Hepatocyte (in vitro differentiated cells): ENCODE results near the gene RB1. TPM values are rescaled to one million over a fixed set of nuclear protein-coding genes. Genes with fewer than 3 reads are reported as not detected.
A peak's percentile ranks its signal among the peaks of the same experiment; 100 is the strongest.

Experiments
- DNase-seq: peaks from one replicate; pipeline ENCODE4 v3.0.0-alpha.2; 2016; ENCODE audit warnings: low spot score
- H2AFZ ChIP-seq: fragments of 200-600 bp; sonication (generic); 2 replicates; pipeline ENCODE4 v1.6.0; 2016; ENCODE audit warnings: antibody characterized with exemption, mild to moderate bottlenecking
- H3K27ac ChIP-seq: fragments of 200-600 bp; sonication (generic); 2 replicates; pipeline ENCODE4 v1.5.1; 2016; ENCODE audit warnings: mild to moderate bottlenecking
- H3K27me3 ChIP-seq: fragments of 200-600 bp; sonication (generic); 2 replicates; pipeline ENCODE4 v1.6.1; 2016
- H3K36me3 ChIP-seq: fragments of 200-600 bp; sonication (generic); replicated peaks from 2 replicates; pipeline ENCODE4 v1.5.1; 2016; ENCODE audit warnings: low read depth; ENCODE audit not compliant: insufficient read depth
- H3K4me1 ChIP-seq: fragments of 200-600 bp; sonication (generic); 2 replicates; pipeline ENCODE4 v1.5.1; 2016; ENCODE audit warnings: mild to moderate bottlenecking, moderate library complexity; ENCODE audit not compliant: insufficient read depth
- H3K4me2 ChIP-seq: fragments of 200-600 bp; sonication (generic); 2 replicates; pipeline ENCODE4 v1.6.0; 2016
- H3K4me3 ChIP-seq: fragments of 200-600 bp; sonication (generic); 2 replicates; pipeline ENCODE4 v1.5.1; 2016; ENCODE audit warnings: mild to moderate bottlenecking
- H3K79me2 ChIP-seq: fragments of 200-600 bp; sonication (generic); 2 replicates; pipeline ENCODE4 v1.6.0; 2017; ENCODE audit warnings: mild to moderate bottlenecking
- H3K9me2 ChIP-seq: fragments of 200-600 bp; sonication (generic); replicated peaks from 2 replicates; pipeline ENCODE4 v1.6.0; 2017; ENCODE audit warnings: mild to moderate bottlenecking; ENCODE audit not compliant: insufficient read depth
- H3K9me3 ChIP-seq: fragments of 200-600 bp; sonication (generic); 2 replicates; pipeline ENCODE4 v1.5.1; 2016; ENCODE audit warnings: low read depth, mild to moderate bottlenecking
- H4K20me1 ChIP-seq: fragments of 200-600 bp; sonication (generic); 2 replicates; pipeline ENCODE4 v1.6.0; 2016; ENCODE audit warnings: mild to moderate bottlenecking; ENCODE audit not compliant: insufficient read depth, poor library complexity, severe bottlenecking
- EZH2 ChIP-seq: fragments of 200-600 bp; sonication (generic); IDR thresholded peaks from 2 replicates; pipeline ENCODE4 v1.6.1; 2016; ENCODE audit warnings: antibody characterized with exemption, mild to moderate bottlenecking, borderline replicate concordance
- EZH2phosphoT487 ChIP-seq: fragments of 200-600 bp; sonication (generic); IDR thresholded peaks from one replicate; pipeline ENCODE4 v1.6.1; 2018; ENCODE audit warnings: antibody characterized with exemption, mild to moderate bottlenecking, low read depth, moderate library complexity; ENCODE audit not compliant: unreplicated experiment, severe bottlenecking
- WGBS: methylation state at CpG from one replicate; pipeline ENCODE4 v1.1.6; 2016; ENCODE audit warnings: low lambda C conversion rate; ENCODE audit errors: missing lambda C conversion rate; 5-methylcytosine and 5-hydroxymethylcytosine counted together
- polyA plus RNA-seq: library from polyadenylated mRNA; unstranded; fragments of >200 nt; fragmentation: Nextera tagmentation; extraction: Ambion mirVana; gene quantifications from 2 replicates; pipeline ENCODE4 v1.2.1, GENCODE V29; 2016
- total RNA-seq: library from RNA; depleted of rRNA; stranded (reverse); fragments of >200 nt; gene quantifications from 2 replicates; pipeline ENCODE4 v1.2.3, GENCODE V29; 2014
- TF ChIP-seq, protein P1 (sequence below): fragments of 200-600 bp; sonication (generic); IDR thresholded peaks from 2 replicates; pipeline ENCODE4 v1.5.1; 2016; ENCODE audit warnings: antibody characterized with exemption, mild to moderate bottlenecking; ENCODE audit not compliant: poor library complexity

RB1 gene
- total and polyA plus RNA-seq, 2 experiments from 2014 or later = 17.5 to 45.1 TPM

DNA sequence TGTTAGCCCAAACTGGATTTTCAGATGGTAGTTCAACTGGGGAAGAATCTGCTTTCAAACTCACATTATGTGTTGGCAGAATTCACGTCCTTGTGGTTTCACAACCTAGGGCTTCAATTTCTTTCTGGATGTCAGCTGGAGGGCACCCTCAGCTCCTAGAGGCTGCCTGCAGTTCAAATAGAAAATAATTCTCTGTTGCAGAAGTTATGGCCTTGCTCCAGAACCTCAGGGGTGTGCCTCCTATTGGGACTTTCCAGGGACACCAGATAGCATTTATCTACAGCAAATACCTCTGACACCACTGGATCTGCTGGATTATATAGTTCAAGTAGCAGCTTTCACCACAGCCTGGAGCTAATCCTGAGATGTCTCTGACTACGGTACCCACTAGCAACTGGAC lies 11.8 kb upstream of the RB1 start:
- Histone ChIP-seq H3K9me2 (no peaks in the 10 kb centered on the region), H3K27ac (peak overlapping the region; percentile 29), H3K79me2 (no peaks in the 10 kb centered on the region), H3K27me3 (no peaks in the 10 kb centered on the region), H3K4me3 (no peak overlapping the region), H4K20me1 (no peaks in the 10 kb centered on the region), H2AFZ (no peak overlapping the region), H3K4me2 (peak overlapping the region; percentile 47), H3K36me3 (no peaks in the 10 kb centered on the region), H3K4me1 (peaks cover 19% of the 10 kb centered on the region), H3K9me3 (no peaks in the 10 kb centered on the region)
- 53% methylated on average over 2 of the region's 2 CpGs for WGBS
- TF ChIP-seq, protein P1, sequence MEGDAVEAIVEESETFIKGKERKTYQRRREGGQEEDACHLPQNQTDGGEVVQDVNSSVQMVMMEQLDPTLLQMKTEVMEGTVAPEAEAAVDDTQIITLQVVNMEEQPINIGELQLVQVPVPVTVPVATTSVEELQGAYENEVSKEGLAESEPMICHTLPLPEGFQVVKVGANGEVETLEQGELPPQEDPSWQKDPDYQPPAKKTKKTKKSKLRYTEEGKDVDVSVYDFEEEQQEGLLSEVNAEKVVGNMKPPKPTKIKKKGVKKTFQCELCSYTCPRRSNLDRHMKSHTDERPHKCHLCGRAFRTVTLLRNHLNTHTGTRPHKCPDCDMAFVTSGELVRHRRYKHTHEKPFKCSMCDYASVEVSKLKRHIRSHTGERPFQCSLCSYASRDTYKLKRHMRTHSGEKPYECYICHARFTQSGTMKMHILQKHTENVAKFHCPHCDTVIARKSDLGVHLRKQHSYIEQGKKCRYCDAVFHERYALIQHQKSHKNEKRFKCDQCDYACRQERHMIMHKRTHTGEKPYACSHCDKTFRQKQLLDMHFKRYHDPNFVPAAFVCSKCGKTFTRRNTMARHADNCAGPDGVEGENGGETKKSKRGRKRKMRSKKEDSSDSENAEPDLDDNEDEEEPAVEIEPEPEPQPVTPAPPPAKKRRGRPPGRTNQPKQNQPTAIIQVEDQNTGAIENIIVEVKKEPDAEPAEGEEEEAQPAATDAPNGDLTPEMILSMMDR = no peak
- TF ChIP-seq EZH2 = no peak
- no peak for TF ChIP-seq EZH2phosphoT487
- DNase-seq = peak; percentile 20

- WGBS = 30% methylated on average over 4 of the region's 4 CpGs
- H2AFZ ChIP-seq = no peak overlapping the region
- no peaks in the 10 kb centered on the region for H3K27me3 ChIP-seq
- H3K4me3 ChIP-seq = no peak overlapping the region
- DNase-seq = peak; percentile 26
- H3K79me2 ChIP-seq = no peaks in the 10 kb centered on the region
- peaks cover 19% of the 10 kb centered on the region for H3K4me1 ChIP-seq
- TF ChIP-seq EZH2 (no peak), EZH2phosphoT487 (no peak)
- TF ChIP-seq, protein P1 = no peak
- no peak overlapping the region for H3K27ac ChIP-seq
- no peaks in the 10 kb centered on the region for H3K9me2 ChIP-seq
- no peaks in the 10 kb centered on the region for H4K20me1 ChIP-seq
- peak overlapping the region; percentile 47 for H3K4me2 ChIP-seq
- H3K36me3 ChIP-seq = no peaks in the 10 kb centered on the region
- H3K9me3 ChIP-seq = no peaks in the 10 kb centered on the region
These were observed 10.9 kb upstream of the RB1 start for GRCh38 chr13:48292650-48293049.

DNA sequence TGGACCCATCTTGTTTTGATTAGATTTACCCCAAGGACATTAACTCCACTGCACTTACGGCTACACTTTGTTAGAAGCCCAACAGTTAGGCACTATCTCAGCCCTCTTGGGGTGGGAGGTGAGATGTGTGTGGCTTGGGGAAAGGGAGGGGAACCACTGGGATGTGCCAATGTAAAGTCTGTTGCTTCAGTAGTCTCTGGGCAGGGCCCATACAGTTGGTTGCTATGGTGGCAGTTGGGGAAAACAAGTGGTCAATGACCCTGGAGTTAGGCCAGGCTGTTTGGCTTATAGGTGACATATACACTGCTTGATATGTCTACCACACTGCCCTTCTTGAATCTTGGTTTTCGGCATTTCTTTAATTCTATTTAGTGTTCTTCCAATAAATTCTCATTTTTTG lies 8.9 kb upstream of the RB1 start:
- no peak for TF ChIP-seq EZH2phosphoT487
- TF ChIP-seq EZH2 = no peak
- TF ChIP-seq, protein P1 = no peak
- no peak overlapping the region for H3K27ac ChIP-seq
- no peaks in the 10 kb centered on the region for H3K79me2 ChIP-seq
- 82% methylated on average over 2 of the region's 2 CpGs for WGBS
- no peaks in the 10 kb centered on the region for H3K27me3 ChIP-seq
- no peak for DNase-seq
- H3K4me3 ChIP-seq = no peak overlapping the region
- H3K9me3 ChIP-seq = no peaks in the 10 kb centered on the region
- H3K4me1 ChIP-seq = peaks cover 19% of the 10 kb centered on the region
- H4K20me1 ChIP-seq = no peaks in the 10 kb centered on the region
- no peak overlapping the region for H2AFZ ChIP-seq
- no peaks in the 10 kb centered on the region for H3K36me3 ChIP-seq
- no peak overlapping the region for H3K4me2 ChIP-seq
- no peaks in the 10 kb centered on the region for H3K9me2 ChIP-seq

DNA sequence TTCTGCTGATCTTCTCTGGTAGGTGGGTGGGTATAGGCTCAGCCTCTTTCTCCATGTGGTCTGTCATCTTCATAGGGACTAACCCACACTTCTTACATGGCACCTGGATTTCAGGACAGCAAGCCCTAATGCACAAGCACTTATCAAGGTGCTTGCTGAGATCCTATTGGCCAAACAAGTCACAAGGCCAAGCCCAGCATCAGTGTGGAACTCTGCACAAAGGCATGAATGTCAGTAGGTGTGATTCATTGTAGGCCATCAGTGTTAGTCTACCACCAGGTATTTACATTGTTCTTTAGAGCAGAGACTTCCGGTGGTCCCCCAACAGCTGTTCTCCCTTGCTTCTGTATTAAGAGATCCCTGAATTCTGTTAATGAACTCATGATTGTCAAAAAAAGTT lies 8.3 kb upstream of the RB1 start:
- Histone ChIP-seq H3K9me2 (no peaks in the 10 kb centered on the region), H3K4me1 (peaks cover 19% of the 10 kb centered on the region), H3K4me3 (no peak overlapping the region), H3K4me2 (no peak overlapping the region), H3K36me3 (no peaks in the 10 kb centered on the region), H3K79me2 (no peaks in the 10 kb centered on the region), H3K27ac (no peak overlapping the region), H3K27me3 (no peaks in the 10 kb centered on the region), H3K9me3 (no peaks in the 10 kb centered on the region), H4K20me1 (no peaks in the 10 kb centered on the region), H2AFZ (no peak overlapping the region)
- WGBS = 100% methylated on average over 1 of the region's 1 CpG
- no peak for DNase-seq
- TF ChIP-seq, protein P1 = no peak
- TF ChIP-seq EZH2phosphoT487 = no peak
- TF ChIP-seq EZH2 = no peak
